NCI-H345 treated with DMSO at 0.1 percent for 48 hours (cell line): Measurements from ENCODE around the gene CHMP2A.
"Not testable (repeated sequence)": the region's sequence is repeated elsewhere in the genome, so short reads cannot be mapped to it uniquely, and the experiment has no call there.

Source experiments
- DNase-seq: peaks from one replicate; lab custom pipeline; 2025; ENCODE audit not compliant: unreplicated experiment; lab: John Stamatoyannopoulos, UW

Gene CHMP2A

GRCh38 chr19:58513694-58514563 is 41.0 kb downstream of the CHMP2A start:
- DNase-seq, result peak; percentile 75

GRCh38 chr19:58513213-58513693 is 41.7 kb downstream of the CHMP2A start:
- DNase-seq, result no peak

GRCh38 chr19:58511353-58512208 is 43.3 kb downstream of the CHMP2A start, which contains the start of gene SLC27A5:
Gene SLC27A5 (minus strand): TSS chr19:58511992. CDS start chr19:58511955, 37 bp downstream.
- no peak for DNase-seq

- DNase-seq, result no peak
Observed at GRCh38 chr19:58510084-58510862, 44.6 kb downstream of the CHMP2A start.

DNA sequence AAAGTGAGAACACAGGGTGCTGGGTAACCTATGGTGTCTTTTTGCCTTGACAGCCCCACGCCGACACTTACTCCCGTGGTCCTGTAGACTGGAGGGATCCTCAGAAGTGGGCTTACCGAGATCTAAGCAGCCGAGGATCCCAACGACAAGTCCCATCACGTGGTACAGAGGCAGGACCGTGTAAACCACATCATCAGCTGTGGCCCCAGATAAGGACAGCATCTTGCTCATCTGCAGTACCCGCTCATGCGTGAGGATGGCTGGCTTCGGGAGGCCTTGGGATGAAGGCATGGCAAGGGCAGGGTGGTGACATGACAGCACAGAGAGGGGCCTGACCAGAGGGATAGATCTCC is 45.2 kb downstream of the CHMP2A start:
- DNase-seq, result no peak

DNA sequence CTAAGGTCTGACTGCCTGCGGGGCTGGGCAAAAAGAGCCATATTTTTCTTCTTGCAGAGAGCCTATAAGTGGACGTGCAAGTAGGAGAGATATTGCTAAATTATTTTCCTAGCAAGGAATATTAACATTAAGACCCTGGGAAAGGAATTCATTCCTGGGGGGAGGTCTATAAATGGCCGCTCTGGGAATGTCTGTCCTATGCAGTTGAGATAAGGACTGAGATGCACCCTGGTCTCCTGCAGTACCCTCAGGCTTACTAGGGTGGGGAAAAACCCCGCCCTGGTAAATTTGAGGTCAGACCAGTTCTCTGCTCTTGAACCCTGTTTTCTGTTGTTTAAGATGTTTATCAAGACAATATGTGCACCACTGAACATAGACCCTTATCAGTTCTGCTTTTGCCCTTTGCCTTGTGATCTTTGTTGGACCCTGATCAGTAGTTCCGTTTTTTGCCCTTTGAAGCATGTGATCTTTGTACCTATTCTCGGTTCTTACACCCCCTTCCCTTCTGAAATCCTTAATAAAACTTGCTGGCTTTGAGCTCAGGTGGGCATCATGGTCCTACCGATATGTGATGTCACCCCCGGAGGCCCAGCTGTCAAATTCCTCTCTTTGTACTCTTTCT is 47.2 kb downstream of the CHMP2A start:
- DNase-seq, result not testable (repeated sequence)
